Measurements from ENCODE around the gene ACVR2A. TPM values are rescaled to one million over a fixed set of nuclear protein-coding genes. Genes with fewer than 3 reads are reported as not detected.

ACVR2A gene
- total and polyA plus RNA-seq, 9 of the 15 experiments (the other 6 are each of a cell fraction or from before 2014, with no cell fraction given): 1.2 to 3.9 (median 2.4) TPM

GRCh38 chr2:147867050-147867449 is 22.2 kb downstream of the ACVR2A start (continued):
- TF ChIP-seq, protein P1, sequence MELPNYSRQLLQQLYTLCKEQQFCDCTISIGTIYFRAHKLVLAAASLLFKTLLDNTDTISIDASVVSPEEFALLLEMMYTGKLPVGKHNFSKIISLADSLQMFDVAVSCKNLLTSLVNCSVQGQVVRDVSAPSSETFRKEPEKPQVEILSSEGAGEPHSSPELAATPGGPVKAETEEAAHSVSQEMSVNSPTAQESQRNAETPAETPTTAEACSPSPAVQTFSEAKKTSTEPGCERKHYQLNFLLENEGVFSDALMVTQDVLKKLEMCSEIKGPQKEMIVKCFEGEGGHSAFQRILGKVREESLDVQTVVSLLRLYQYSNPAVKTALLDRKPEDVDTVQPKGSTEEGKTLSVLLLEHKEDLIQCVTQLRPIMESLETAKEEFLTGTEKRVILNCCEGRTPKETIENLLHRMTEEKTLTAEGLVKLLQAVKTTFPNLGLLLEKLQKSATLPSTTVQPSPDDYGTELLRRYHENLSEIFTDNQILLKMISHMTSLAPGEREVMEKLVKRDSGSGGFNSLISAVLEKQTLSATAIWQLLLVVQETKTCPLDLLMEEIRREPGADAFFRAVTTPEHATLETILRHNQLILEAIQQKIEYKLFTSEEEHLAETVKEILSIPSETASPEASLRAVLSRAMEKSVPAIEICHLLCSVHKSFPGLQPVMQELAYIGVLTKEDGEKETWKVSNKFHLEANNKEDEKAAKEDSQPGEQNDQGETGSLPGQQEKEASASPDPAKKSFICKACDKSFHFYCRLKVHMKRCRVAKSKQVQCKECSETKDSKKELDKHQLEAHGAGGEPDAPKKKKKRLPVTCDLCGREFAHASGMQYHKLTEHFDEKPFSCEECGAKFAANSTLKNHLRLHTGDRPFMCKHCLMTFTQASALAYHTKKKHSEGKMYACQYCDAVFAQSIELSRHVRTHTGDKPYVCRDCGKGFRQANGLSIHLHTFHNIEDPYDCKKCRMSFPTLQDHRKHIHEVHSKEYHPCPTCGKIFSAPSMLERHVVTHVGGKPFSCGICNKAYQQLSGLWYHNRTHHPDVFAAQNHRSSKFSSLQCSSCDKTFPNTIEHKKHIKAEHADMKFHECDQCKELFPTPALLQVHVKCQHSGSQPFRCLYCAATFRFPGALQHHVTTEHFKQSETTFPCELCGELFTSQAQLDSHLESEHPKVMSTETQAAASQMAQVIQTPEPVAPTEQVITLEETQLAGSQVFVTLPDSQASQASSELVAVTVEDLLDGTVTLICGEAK (IDR thresholded peaks at IDR 0.05): no peak
- TF ChIP-seq, protein P1 (CRISPR knock-in tag; IDR thresholded peaks at IDR 0.05): no peak
- TF ChIP-seq, protein P2, sequence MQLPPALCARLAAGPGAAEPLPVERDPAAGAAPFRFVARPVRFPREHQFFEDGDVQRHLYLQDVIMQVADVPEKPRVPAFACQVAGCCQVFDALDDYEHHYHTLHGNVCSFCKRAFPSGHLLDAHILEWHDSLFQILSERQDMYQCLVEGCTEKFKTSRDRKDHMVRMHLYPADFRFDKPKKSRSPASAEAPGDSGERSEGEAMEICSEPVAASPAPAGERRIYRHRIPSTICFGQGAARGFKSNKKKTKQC (CRISPR knock-in tag; IDR thresholded peaks at IDR 0.05): no peak
- TF ChIP-seq RCOR1 (IDR thresholded peaks at IDR 0.05; ENCODE audit: borderline replicate concordance in 1 of 2, low read depth in 2 of 2, low read length in 2 of 2): no peak
- no peak for TF ChIP-seq ZNF583 (CRISPR knock-in tag; IDR thresholded peaks at IDR 0.05)
- no peak for TF ChIP-seq PHF21A (IDR thresholded peaks at IDR 0.05; ENCODE audit: borderline replicate concordance, low read depth)
